Endothelial cell of umbilical vein (primary cell): ENCODE results near the gene SYCP3.

ENCODE experiments used
- CTCF ChIP-seq, 2 donors: IDR thresholded peaks; 1 replicate in 1 of 2; 2 replicates in 1 of 2; pipeline ENCODE4 v1.5.1; 2011; ENCODE audit warnings: low read length in 2 of 2, mild to moderate bottlenecking in 2 of 2, moderate library complexity in 2 of 2, control low read depth in 1 of 2, inconsistent platforms in 1 of 2, low read depth in 1 of 2; ENCODE audit not compliant: insufficient read depth in 1 of 2; ENCODE audit errors: extremely low read depth in 1 of 2
- EZH2 ChIP-seq: IDR thresholded peaks from 2 replicates; pipeline ENCODE4 v1.6.1; 2012; ENCODE audit warnings: borderline replicate concordance, low read depth, mild to moderate bottlenecking, moderate library complexity, low read length, inconsistent platforms; ENCODE audit not compliant: severe bottlenecking
- FOS ChIP-seq: IDR thresholded peaks from 2 replicates; pipeline ENCODE4 v1.6.1; 2011; ENCODE audit warnings: mild to moderate bottlenecking, low read length, moderate library complexity, borderline replicate concordance; ENCODE audit not compliant: insufficient read depth
- JUN ChIP-seq: IDR thresholded peaks from 2 replicates; pipeline ENCODE4 v1.6.1; 2011; ENCODE audit warnings: borderline replicate concordance, low read depth; ENCODE audit not compliant: insufficient read length, insufficient read depth
- MAX ChIP-seq: IDR thresholded peaks from 2 replicates; pipeline ENCODE4 v1.6.1; 2011; ENCODE audit not compliant: insufficient read depth, insufficient read length
- POLR2A ChIP-seq: IDR thresholded peaks from 2 replicates; pipeline ENCODE4 v1.6.1; 2012; ENCODE audit warnings: low read depth, mild to moderate bottlenecking, control low read depth, low read length
- POLR2AphosphoS5 ChIP-seq: IDR thresholded peaks from 2 replicates; pipeline ENCODE4 v1.6.1; 2012; ENCODE audit warnings: low read depth, mild to moderate bottlenecking, control low read depth, low read length, moderate library complexity; ENCODE audit not compliant: insufficient read depth

- TF ChIP-seq CTCF (IDR thresholded peaks at IDR 0.05; ENCODE audit: extremely low read depth in 1 of 2, insufficient read depth in 1 of 2, low read depth in 1 of 2, low read length in 2 of 2) (no peak), EZH2 (no peak), POLR2AphosphoS5 (no peak), POLR2A (no peak), FOS (no peak), MAX (no peak), JUN (no peak)
Measured at GRCh38 chr12:101685092-101685491, 54.2 kb downstream of the SYCP3 start.
